ENCODE data around the gene HPCAL4. TPM values are rescaled to one million over a fixed set of nuclear protein-coding genes. Genes with fewer than 3 reads are reported as not detected.

The HPCAL4 gene
- total RNA-seq, 2 donors from 2014 or later: not detected

GRCh38 chr1:39655578-39656268 lies 35.5 kb downstream of the HPCAL4 start:
- DNase-seq: no peak
- H3K4me1 ChIP-seq (ENCODE audit: control insufficient read depth, insufficient read depth, low read length): no peaks in the 10 kb centered on the region
- H3K9ac ChIP-seq (ENCODE audit: extremely low read depth, low read length, poor library complexity, severe bottlenecking): no peak overlapping the region
- no peak overlapping the region for H3K27ac Mint-ChIP-seq
- TF ChIP-seq CTCF (conservative IDR thresholded peaks at IDR 0.05): no peak
- H3K9me3 ChIP-seq (ENCODE audit: control insufficient read depth, low read length): no peaks in the 10 kb centered on the region
- no peak overlapping the region for H3K4me3 Mint-ChIP-seq
- 77% methylated on average over 4 to 5 of the region's 5 CpGs for WGBS, 2 experiments (ENCODE audit: insufficient coverage in 1 of 2, insufficient read length in 1 of 2)
- no peak overlapping the region for H3K27ac ChIP-seq (ENCODE audit: low read depth, low read length)
- H3K9me3 Mint-ChIP-seq: no peaks in the 10 kb centered on the region
- H3K27me3 ChIP-seq (ENCODE audit: control insufficient read depth, insufficient read depth, low read length, poor library complexity, severe bottlenecking): peaks cover 76% of the 10 kb centered on the region
- H3K4me1 Mint-ChIP-seq: no peaks in the 10 kb centered on the region
- peaks cover 94% of the 10 kb centered on the region for H3K27me3 Mint-ChIP-seq (ENCODE audit: insufficient read depth)
- no peak overlapping the region for H3K4me3 ChIP-seq (ENCODE audit: low read length)
- no peaks in the 10 kb centered on the region for H3K36me3 Mint-ChIP-seq (ENCODE audit: low read depth)
- H3K36me3 ChIP-seq (ENCODE audit: control insufficient read depth, insufficient read depth, low read length): no peaks in the 10 kb centered on the region

- no peaks in the 10 kb centered on the region for H3K36me3 Mint-ChIP-seq (ENCODE audit: low read depth)
- peaks cover 94% of the 10 kb centered on the region for H3K27me3 Mint-ChIP-seq (ENCODE audit: insufficient read depth)
- H3K9me3 Mint-ChIP-seq: no peaks in the 10 kb centered on the region
- no peak overlapping the region for H3K9ac ChIP-seq (ENCODE audit: extremely low read depth, low read length, poor library complexity, severe bottlenecking)
- H3K4me1 ChIP-seq (ENCODE audit: control insufficient read depth, insufficient read depth, low read length): no peaks in the 10 kb centered on the region
- no peaks in the 10 kb centered on the region for H3K36me3 ChIP-seq (ENCODE audit: control insufficient read depth, insufficient read depth, low read length)
- TF ChIP-seq CTCF (conservative IDR thresholded peaks at IDR 0.05): no peak
- no peak overlapping the region for H3K27ac Mint-ChIP-seq
- no peaks in the 10 kb centered on the region for H3K4me1 Mint-ChIP-seq
- no peak for DNase-seq
- no peak overlapping the region for H3K4me3 ChIP-seq (ENCODE audit: low read length)
- H3K9me3 ChIP-seq (ENCODE audit: control insufficient read depth, low read length): no peaks in the 10 kb centered on the region
- no peak overlapping the region for H3K4me3 Mint-ChIP-seq
- peaks cover 73% of the 10 kb centered on the region for H3K27me3 ChIP-seq (ENCODE audit: control insufficient read depth, insufficient read depth, low read length, poor library complexity, severe bottlenecking)
- H3K27ac ChIP-seq (ENCODE audit: low read depth, low read length): no peak overlapping the region
- WGBS, 2 experiments (ENCODE audit: insufficient coverage in 1 of 2, insufficient read length in 1 of 2): 69 to 75% methylated on average over 7 of the region's 7 CpGs
Measured at GRCh38 chr1:39654291-39654690, 36.9 kb downstream of the HPCAL4 start.

- Histone ChIP-seq H3K4me1 (ENCODE audit: control insufficient read depth, insufficient read depth, low read length) (no peaks in the 10 kb centered on the region), H3K36me3 (ENCODE audit: control insufficient read depth, insufficient read depth, low read length) (no peaks in the 10 kb centered on the region), H3K9ac (ENCODE audit: extremely low read depth, low read length, poor library complexity, severe bottlenecking) (no peak overlapping the region), H3K4me3 (ENCODE audit: low read length) (no peak overlapping the region), H3K9me3 (ENCODE audit: control insufficient read depth, low read length) (no peaks in the 10 kb centered on the region), H3K27ac (ENCODE audit: low read depth, low read length) (no peak overlapping the region), H3K27me3 (ENCODE audit: control insufficient read depth, insufficient read depth, low read length, poor library complexity, severe bottlenecking) (peaks cover 68% of the 10 kb centered on the region)
- peak; percentile 94 for TF ChIP-seq CTCF (conservative IDR thresholded peaks at IDR 0.05)
- no peaks in the 10 kb centered on the region for H3K9me3 Mint-ChIP-seq
- no peak overlapping the region for H3K27ac Mint-ChIP-seq
- WGBS, 2 experiments (ENCODE audit: insufficient coverage in 1 of 2, insufficient read length in 1 of 2): 2 to 21% methylated on average over 7 to 8 of the region's 8 CpGs
- H3K4me1 Mint-ChIP-seq: no peaks in the 10 kb centered on the region
- no peak overlapping the region for H3K4me3 Mint-ChIP-seq
- peak; percentile 90 for DNase-seq
- H3K36me3 Mint-ChIP-seq (ENCODE audit: low read depth): no peaks in the 10 kb centered on the region
- peaks cover 90% of the 10 kb centered on the region for H3K27me3 Mint-ChIP-seq (ENCODE audit: insufficient read depth)
Measured at GRCh38 chr1:39653546-39654031, 37.6 kb downstream of the HPCAL4 start.
